ENCODE measurements around the gene SNAPC3.

GRCh38 chr9:15484802-15485201 is 62.1 kb downstream of the SNAPC3 start:
- no peak for TF ChIP-seq CTCF (IDR thresholded peaks at IDR 0.05 in 2 of 3, conservative IDR thresholded peaks at IDR 0.05 in 1 of 3; ENCODE audit: borderline replicate concordance in 1 of 3, insufficient read depth in 1 of 3, low read depth in 2 of 3, low read length in 2 of 3)
- no peak for TF ChIP-seq POLR2A (IDR thresholded peaks at IDR 0.05; ENCODE audit: borderline replicate concordance, extremely low read depth, insufficient read depth, insufficient read length)
- TF ChIP-seq SRF (IDR thresholded peaks at IDR 0.05; ENCODE audit: low read depth): no peak
- TF ChIP-seq TCF7L2 (IDR thresholded peaks at IDR 0.05; ENCODE audit: borderline replicate concordance, extremely low read depth, insufficient read depth, insufficient read length): no peak
- no peak for TF ChIP-seq EZH2 (IDR thresholded peaks at IDR 0.05)
- TF ChIP-seq POLR2AphosphoS5 (IDR thresholded peaks at IDR 0.05; ENCODE audit: low read depth, low read length): no peak
- no peak for TF ChIP-seq SP1 (IDR thresholded peaks at IDR 0.05; ENCODE audit: low read depth)
- TF ChIP-seq YY1 (IDR thresholded peaks at IDR 0.05; ENCODE audit: extremely low read depth, insufficient replicate concordance, low read depth, low read length): no peak
- no peak for TF ChIP-seq FOSL1 (IDR thresholded peaks at IDR 0.05; ENCODE audit: low read depth)
- TF ChIP-seq CBX3 (IDR thresholded peaks at IDR 0.05; ENCODE audit: low read depth): no peak
- no peak for TF ChIP-seq EGR1 (IDR thresholded peaks at IDR 0.05; ENCODE audit: low read depth)
- no peak for TF ChIP-seq REST (IDR thresholded peaks at IDR 0.05; ENCODE audit: low read depth)
- no peak for TF ChIP-seq EZH2phosphoT487 (IDR thresholded peaks at IDR 0.05; ENCODE audit: borderline replicate concordance)
